AG09309 (cell line): Measurements from ENCODE around the gene STARD4.

Experiments used
- DNase-seq: peaks from one replicate; pipeline ENCODE4 v3.0.0-alpha.2; 2010; ENCODE audit warnings: low read depth
- H3K4me3 ChIP-seq: 2 replicates; pipeline ENCODE4 v1.5.1; 2011; ENCODE audit warnings: mild to moderate bottlenecking, low read depth, low read length, moderate library complexity; ENCODE audit not compliant: control insufficient read depth
- CTCF ChIP-seq: IDR thresholded peaks from 2 replicates; pipeline ENCODE4 v1.5.1; 2011; ENCODE audit warnings: mild to moderate bottlenecking, low read depth, low read length, inconsistent platforms; ENCODE audit not compliant: insufficient read depth, control insufficient read depth; ENCODE audit errors: missing control alignments

STARD4 gene

GRCh38 chr5:111486055-111486454 lies 26.3 kb downstream of the STARD4 start:
- no peak for DNase-seq
- no peak overlapping the region for H3K4me3 ChIP-seq
- TF ChIP-seq CTCF: no peak

DNA sequence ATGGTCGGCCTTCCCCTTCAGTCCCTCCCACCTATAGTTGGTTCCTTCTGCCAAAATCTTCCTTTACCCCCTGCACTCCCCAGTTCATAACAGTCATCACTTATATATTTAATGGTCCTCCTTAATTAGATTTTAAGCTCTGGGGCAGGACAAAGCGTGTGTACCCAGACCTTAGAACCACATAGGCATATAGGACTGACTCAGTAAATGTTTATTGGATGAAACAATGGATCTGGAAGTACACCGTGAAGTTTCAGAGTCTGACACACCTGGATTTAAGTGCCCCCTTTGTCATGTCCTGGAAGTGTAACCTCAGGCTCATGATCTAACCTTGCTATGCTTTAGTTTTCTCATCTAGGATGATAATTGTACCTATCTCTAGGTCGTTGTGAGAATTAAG lies 32.0 kb downstream of the STARD4 start:
- DNase-seq: no peak
- TF ChIP-seq CTCF: no peak

GRCh38 chr5:111478898-111479297 lies 33.4 kb downstream of the STARD4 start:
- H3K4me3 ChIP-seq: no peak overlapping the region
- no peak for DNase-seq
- TF ChIP-seq CTCF: no peak

More for the DNA sequence above, 32.0 kb downstream of the STARD4 start:
- H3K4me3 ChIP-seq: no peak overlapping the region

DNA sequence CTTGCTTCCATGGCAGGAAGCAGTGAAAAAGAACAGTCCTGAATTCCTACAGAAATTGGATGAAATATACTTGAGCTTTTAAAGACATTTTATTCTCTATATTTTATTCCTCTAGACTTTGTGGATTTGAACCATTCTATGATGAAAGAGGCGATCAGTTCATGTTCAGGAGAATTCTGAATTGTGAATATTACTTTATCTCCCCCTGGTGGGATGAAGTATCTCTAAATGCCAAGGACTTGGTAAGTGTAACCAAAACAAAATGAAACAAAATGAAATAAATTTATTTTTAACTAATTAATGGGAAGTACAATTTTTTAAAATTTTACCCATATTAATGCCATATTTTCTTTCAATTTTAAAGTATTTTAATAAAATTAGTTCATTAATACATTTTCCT lies 34.1 kb downstream of the STARD4 start:
- no peak overlapping the region for H3K4me3 ChIP-seq
- TF ChIP-seq CTCF: peak; percentile 20
- DNase-seq: no peak

GRCh38 chr5:111472579-111472978 lies 39.8 kb downstream of the STARD4 start:
- no peak for TF ChIP-seq CTCF
- H3K4me3 ChIP-seq: no peak overlapping the region
- DNase-seq: no peak

DNA sequence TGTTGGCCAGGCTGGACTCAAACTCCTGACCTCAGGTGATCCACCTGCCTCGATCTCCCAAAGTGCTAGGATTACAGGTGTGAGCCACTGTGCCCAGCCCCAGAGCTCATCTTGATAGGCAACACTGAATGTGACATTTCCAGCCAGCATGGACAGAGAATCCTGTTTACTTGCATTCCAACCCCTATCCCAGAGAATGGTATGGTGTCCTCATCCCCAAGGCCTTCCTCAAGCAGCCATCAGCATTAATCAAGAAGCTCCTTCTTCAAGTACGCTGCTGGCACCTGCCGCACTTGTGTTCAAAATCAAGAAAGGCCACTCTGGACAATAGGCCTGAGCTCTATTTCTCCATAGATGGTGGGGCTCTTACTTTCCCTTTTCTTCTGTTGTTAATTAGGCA lies 40.2 kb downstream of the STARD4 start:
- TF ChIP-seq CTCF: no peak
- no peak overlapping the region for H3K4me3 ChIP-seq
- no peak for DNase-seq

DNA sequence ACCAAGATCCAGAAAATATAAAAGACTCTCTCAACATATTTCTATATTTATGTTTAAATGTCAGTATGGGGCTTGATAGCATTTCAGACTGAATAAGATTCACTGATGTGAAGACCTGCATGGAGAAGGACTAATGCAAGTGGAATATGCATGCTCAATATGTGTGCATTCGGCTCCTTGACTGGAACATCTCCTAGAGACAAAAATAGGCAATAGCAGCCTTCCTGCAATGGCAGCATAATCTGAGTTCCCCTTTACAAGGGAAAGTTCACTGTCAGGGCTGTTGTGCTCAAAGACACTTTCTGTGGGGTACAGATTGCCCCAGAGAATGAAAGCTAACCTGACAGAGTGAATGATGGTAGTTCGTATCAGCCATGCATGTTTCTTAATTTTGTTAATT lies 42.4 kb downstream of the STARD4 start:
- DNase-seq: no peak
- no peak overlapping the region for H3K4me3 ChIP-seq
- no peak for TF ChIP-seq CTCF
